Thyroid gland (tissue), 4 donors: ENCODE results near the gene BCAS3. TPM values are rescaled to one million over a fixed set of nuclear protein-coding genes. Genes with fewer than 3 reads are reported as not detected.
"Not testable (repeated sequence)": the region's sequence is repeated elsewhere in the genome, so short reads cannot be mapped to it uniquely, and the experiment has no call there.

Experiments used
- DNase-seq, 2 donors: peaks; one replicate each; pipeline ENCODE4 v3.0.0-alpha.2; 2019
- H3K27ac ChIP-seq, 3 donors: fragments of 200-600 bp; sonication (generic); 1 replicate in 2 of 3; 2 replicates in 1 of 3; pipeline ENCODE4 v1.5.1; 2016 to 2019; ENCODE audit warnings: mild to moderate bottlenecking in 1 of 3, moderate library complexity in 1 of 3
- H3K27me3 ChIP-seq: fragments of 200-600 bp; sonication (generic); one replicate; pipeline ENCODE4 v1.5.1; 2019
- H3K36me3 ChIP-seq, 2 donors: fragments of 200-600 bp; sonication (generic); one replicate each; pipeline ENCODE4 v1.5.1; 2016 to 2019
- H3K4me1 ChIP-seq, 2 donors: fragments of 200-600 bp; sonication (generic); one replicate each; pipeline ENCODE4 v1.5.1; 2017 to 2019
- H3K4me3 ChIP-seq, 3 donors: fragments of 200-600 bp; sonication (generic); replicated peaks in 1 of 3; 1 replicate in 2 of 3; 2 replicates in 1 of 3; pipeline ENCODE4 v1.5.1; 2016; ENCODE audit warnings: mild to moderate bottlenecking in 1 of 3
- H3K9me3 ChIP-seq: fragments of 200-600 bp; sonication (generic); one replicate; pipeline ENCODE4 v1.5.1; 2017
- CTCF ChIP-seq, 6 experiments: fragments of 200-600 bp in 3 of 6; fragments of 450-650 bp in 3 of 6; sonication (generic) in 3 of 6; IDR thresholded peaks; one replicate each; pipeline ENCODE4 v1.5.1; 2016 to 2019; ENCODE audit warnings: antibody characterized with exemption in 6 of 6, mild to moderate bottlenecking in 2 of 6, inconsistent platforms in 1 of 6, moderate library complexity in 1 of 6
- POLR2A ChIP-seq, 2 donors: fragments of 450-650 bp; IDR thresholded peaks; one replicate each; pipeline ENCODE4 v1.6.1; 2017; ENCODE audit warnings: antibody characterized with exemption in 2 of 2, mild to moderate bottlenecking in 2 of 2, moderate library complexity in 1 of 2
- WGBS, 2 donors: methylation state at CpG; one replicate each; pipeline ENCODE4 v1.1.5; 2017; 5-methylcytosine and 5-hydroxymethylcytosine counted together
- intact Hi-C: fragments of 100-400 bp; cut with DNase I; formaldehyde crosslinking; loops from one replicate; pipeline ENCODE4 v1.15.1; 2023
- total RNA-seq, 4 donors: library from RNA; depleted of rRNA; stranded (reverse); fragments of >200 nt; gene quantifications; one replicate each; pipeline ENCODE4 v1.2.3, GENCODE V29; 2016

BCAS3 gene
- total RNA-seq, 4 donors from 2014 or later = 41.8 to 78.7 (median 51.6) TPM

DNA sequence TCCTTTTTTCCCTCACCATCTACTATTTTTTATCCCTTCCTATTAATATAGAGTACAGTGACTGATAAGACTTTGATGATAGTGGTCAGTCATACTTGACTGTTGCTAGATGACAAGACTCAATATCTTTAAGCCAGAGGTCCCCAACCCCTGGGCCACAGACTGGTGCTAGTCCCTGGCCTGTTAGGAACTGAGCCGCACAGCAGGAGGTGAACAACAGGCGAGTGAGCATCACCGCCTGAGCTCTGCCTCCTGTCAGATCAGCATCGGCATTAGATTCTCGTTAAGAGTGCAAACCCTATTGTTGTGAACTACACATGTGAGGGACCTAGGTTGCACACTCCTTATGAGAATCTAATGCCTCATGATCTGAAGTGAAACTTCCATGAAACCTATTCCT is 341.3 kb downstream of the BCAS3 start:
- DNase-seq = no peak
- Histone ChIP-seq H3K27ac (no peak overlapping the region), H3K9me3 (no peaks in the 10 kb centered on the region), H3K4me1 (no peaks in the 10 kb centered on the region), H3K4me3 (no peak overlapping the region), H3K27me3 (no peaks in the 10 kb centered on the region), H3K36me3 (no peaks in the 10 kb centered on the region)
- WGBS, 2 donors = 98% methylated on average over 5 of the region's 5 CpGs
- intact Hi-C loops = no loop called here
- no peak for TF ChIP-seq POLR2A (IDR thresholded peaks at IDR 0.05)
- TF ChIP-seq CTCF (IDR thresholded peaks at IDR 0.05) = no peak

DNA sequence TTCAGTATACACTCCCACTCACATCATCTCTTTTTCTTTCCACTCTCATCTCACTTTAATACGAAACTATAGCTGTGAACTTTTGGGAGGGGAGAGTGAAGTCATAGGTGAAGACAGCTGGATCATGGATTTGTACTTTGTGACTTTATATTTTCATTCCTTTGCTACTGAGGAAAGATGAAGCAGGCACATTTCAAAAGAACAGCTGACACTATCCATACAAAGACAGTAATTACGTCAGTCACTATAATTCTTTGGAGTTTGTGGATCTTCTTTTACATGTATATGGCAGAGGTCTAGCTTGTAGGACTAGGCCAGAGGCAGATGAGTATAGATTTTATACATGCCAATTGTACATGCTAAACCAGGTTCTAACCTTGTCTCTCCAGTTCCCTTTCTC is 346.3 kb downstream of the BCAS3 start:
- WGBS, 2 donors = 94 to 96% methylated on average over 2 of the region's 2 CpGs

GRCh38 chr17:61026818-61027217 is 349.2 kb downstream of the BCAS3 start:
- intact Hi-C loops = no loop called here
- Histone ChIP-seq H3K4me3 (no peak overlapping the region), H3K36me3 (no peaks in the 10 kb centered on the region), H3K27me3 (no peaks in the 10 kb centered on the region), H3K4me1 (no peaks in the 10 kb centered on the region), H3K27ac (no peak overlapping the region), H3K9me3 (no peaks in the 10 kb centered on the region)
- WGBS, 2 donors = 97 to 98% methylated on average over 3 of the region's 3 CpGs
- TF ChIP-seq CTCF (IDR thresholded peaks at IDR 0.05) (no peak), POLR2A (IDR thresholded peaks at IDR 0.05) (no peak)
- no peak for DNase-seq

More for the DNA sequence above, 346.3 kb downstream of the BCAS3 start:
- H3K36me3 ChIP-seq = no peaks in the 10 kb centered on the region
- intact Hi-C loops = no loop called here
- H3K27me3 ChIP-seq = no peaks in the 10 kb centered on the region
- no peak for DNase-seq
- H3K9me3 ChIP-seq = no peaks in the 10 kb centered on the region
- no peak overlapping the region for H3K4me3 ChIP-seq
- no peak for TF ChIP-seq POLR2A (IDR thresholded peaks at IDR 0.05)
- no peaks in the 10 kb centered on the region for H3K4me1 ChIP-seq
- H3K27ac ChIP-seq = no peak overlapping the region

DNA sequence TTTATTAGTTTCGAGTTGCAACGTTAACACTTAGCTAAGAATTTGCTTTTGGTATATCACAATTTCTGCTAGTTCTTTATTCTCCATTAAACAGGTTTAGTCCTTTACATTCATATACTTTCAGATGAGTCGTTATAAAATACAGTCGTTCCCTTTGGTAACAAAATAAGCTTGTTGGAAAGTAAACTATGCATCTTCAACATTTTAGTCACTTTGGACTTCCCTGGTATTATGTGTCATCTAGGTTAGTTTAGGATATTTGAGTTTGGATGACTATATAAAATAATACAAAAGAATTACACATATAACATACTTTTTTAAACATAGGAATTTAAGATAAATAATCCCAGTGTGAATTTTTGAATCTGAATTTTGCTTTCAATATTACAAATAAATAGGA is 351.5 kb downstream of the BCAS3 start:
- no peak overlapping the region for H3K4me3 ChIP-seq
- H3K4me1 ChIP-seq = no peaks in the 10 kb centered on the region
- 97% methylated on average over 4 of the region's 4 CpGs for WGBS, 2 donors
- intact Hi-C loops = no loop called here
- H3K27ac ChIP-seq = no peak overlapping the region
- TF ChIP-seq CTCF (IDR thresholded peaks at IDR 0.05) (no peak), POLR2A (IDR thresholded peaks at IDR 0.05) (no peak)
- DNase-seq = no peak
- no peaks in the 10 kb centered on the region for H3K36me3 ChIP-seq
- H3K27me3 ChIP-seq = no peaks in the 10 kb centered on the region
- no peaks in the 10 kb centered on the region for H3K9me3 ChIP-seq

DNA sequence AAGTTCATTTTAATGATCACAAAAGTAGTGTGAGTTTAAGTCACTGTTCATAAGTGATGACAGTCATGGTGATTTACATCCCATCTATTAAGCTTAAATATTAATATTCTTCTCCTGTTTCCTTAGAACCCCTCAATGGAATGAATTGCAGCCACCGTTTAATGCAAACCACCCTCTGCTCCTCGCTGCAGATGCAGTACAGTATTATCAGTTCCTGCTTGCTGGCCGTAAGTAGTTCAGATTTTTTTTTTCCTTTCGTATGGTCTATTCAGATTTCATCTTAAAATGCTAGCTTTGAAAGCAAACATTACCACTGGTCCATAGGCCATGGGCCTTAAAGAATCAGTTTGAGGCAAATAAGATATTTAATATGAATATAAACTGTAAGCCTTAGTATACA is 363.0 kb downstream of the BCAS3 start:
- DNase-seq = no peak
- H3K4me3 ChIP-seq = no peak overlapping the region
- H3K9me3 ChIP-seq = no peaks in the 10 kb centered on the region
- 95 to 96% methylated on average over 4 of the region's 4 CpGs for WGBS, 2 donors
- intact Hi-C loops = no loop called here
- no peaks in the 10 kb centered on the region for H3K4me1 ChIP-seq
- H3K36me3 ChIP-seq = no peaks in the 10 kb centered on the region
- TF ChIP-seq CTCF (IDR thresholded peaks at IDR 0.05) (no peak), POLR2A (IDR thresholded peaks at IDR 0.05) (no peak)
- H3K27ac ChIP-seq = no peak overlapping the region
- H3K27me3 ChIP-seq = no peaks in the 10 kb centered on the region

DNA sequence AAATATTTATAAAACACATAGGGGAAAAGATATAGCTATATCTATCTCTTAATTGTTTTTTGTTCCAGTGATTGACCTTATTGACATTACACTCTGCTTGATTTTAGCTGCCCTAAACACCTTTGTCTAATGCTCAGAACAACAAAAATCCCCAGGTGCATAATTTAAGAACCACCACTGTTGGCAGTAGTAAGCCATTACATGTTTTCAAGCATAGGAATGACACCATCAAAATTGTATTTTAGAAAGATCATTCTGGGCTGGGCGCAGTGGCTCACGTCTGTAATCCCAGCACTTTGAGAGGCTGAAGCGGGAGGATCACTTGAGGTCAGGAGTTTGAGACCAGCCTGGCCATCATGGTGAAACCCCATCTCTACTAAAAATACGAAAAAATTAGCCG is 364.7 kb downstream of the BCAS3 start:
- intact Hi-C loops, H3K4me3 ChIP-seq, H3K4me1 ChIP-seq, H3K9me3 ChIP-seq, H3K36me3 ChIP-seq, H3K27me3 ChIP-seq, DNase-seq, H3K27ac ChIP-seq: not testable (repeated sequence)
- WGBS, 2 donors = 97 to 100% methylated on average over 5 of the region's 5 CpGs
